K562 (cell line): ENCODE data around the gene RER1.

Experiments used
- EP300 ChIP-seq: IDR thresholded peaks from 2 replicates; pipeline ENCODE4 v1.6.1; 2012; ENCODE audit warnings: low read length, improper control_type of control experiment
- MEF2A ChIP-seq: IDR thresholded peaks from 2 replicates; pipeline ENCODE4 v1.6.1; 2011; ENCODE audit warnings: low read depth, mild to moderate bottlenecking, low read length, moderate library complexity; ENCODE audit not compliant: control insufficient read depth
- SMAD4 ChIP-seq: fragments of 250-450 bp; sonication (Bioruptor Pico); conservative IDR thresholded peaks from 2 replicates; pipeline ENCODE4 v1.8.0; 2021; ENCODE audit warnings: inconsistent platforms, mild to moderate bottlenecking, moderate library complexity
- TAL1 ChIP-seq: fragments of 450-650 bp; IDR thresholded peaks from 2 replicates; pipeline ENCODE4 v1.6.1; 2016; ENCODE audit warnings: mild to moderate bottlenecking
- ZKSCAN8 ChIP-seq: fragments of 200-800 bp; sonication (Bioruptor generic); IDR thresholded peaks from 2 replicates; pipeline ENCODE4 v1.6.1; 2016; ENCODE audit warnings: missing genetic modification characterization, missing compliant biosample characterization

- no peak for TF ChIP-seq ZKSCAN8
- no peak for TF ChIP-seq MEF2A
- no peak for TF ChIP-seq TAL1
- no peak for TF ChIP-seq EP300
- TF ChIP-seq SMAD4 (CRISPR knock-in tag): no peak
Measured at GRCh38 chr1:2394761-2395160, 3.1 kb downstream of the RER1 start.
